Measurements from ENCODE around the gene LTK.
A peak's percentile ranks its signal among the peaks of the same experiment; 100 is the strongest.

The LTK gene

DNA sequence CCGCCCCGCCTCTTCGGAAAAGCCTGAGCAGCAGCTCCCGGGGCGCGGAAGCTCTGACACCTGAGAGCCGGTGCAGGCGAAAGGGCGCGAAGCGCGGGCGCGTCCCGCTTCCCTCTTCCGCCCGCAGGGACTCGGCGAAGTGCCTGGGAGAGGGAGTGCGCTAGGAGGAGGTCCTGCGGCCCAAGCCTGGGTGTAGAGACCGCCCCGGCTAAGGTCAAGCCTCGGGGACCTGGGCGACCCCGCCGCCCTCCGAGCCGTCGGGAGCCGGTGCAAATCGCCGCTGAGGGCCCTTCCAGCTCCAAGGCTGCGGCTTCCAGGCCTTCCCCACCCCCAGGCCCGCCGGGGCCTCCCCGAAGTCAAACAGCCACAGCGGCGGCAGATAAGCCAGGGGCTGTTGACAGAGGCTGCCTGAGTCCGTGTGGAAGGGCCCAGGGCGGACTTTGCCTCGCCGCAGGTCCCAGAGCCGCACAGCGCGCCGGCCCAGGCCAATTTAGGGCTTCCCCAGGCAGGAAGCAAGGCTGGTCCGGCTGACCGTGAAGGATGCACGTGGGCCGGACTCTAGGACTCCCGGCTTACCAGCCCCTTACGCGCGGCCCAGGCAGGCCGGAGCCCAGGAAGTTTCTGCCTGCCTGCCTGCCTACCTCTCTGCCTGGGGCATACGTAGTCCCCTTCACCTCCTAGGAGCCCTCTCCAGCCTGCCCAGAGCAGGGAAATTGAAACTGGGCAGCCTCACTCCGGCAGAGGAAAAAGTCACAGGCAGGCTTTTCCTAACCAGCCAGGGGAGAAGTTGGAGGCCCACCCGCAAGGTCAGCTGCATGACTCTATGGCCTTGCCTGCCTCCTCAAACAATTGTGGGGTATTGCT, 17.7 kb downstream of the LTK start:
- no peak for DNase-seq

DNA sequence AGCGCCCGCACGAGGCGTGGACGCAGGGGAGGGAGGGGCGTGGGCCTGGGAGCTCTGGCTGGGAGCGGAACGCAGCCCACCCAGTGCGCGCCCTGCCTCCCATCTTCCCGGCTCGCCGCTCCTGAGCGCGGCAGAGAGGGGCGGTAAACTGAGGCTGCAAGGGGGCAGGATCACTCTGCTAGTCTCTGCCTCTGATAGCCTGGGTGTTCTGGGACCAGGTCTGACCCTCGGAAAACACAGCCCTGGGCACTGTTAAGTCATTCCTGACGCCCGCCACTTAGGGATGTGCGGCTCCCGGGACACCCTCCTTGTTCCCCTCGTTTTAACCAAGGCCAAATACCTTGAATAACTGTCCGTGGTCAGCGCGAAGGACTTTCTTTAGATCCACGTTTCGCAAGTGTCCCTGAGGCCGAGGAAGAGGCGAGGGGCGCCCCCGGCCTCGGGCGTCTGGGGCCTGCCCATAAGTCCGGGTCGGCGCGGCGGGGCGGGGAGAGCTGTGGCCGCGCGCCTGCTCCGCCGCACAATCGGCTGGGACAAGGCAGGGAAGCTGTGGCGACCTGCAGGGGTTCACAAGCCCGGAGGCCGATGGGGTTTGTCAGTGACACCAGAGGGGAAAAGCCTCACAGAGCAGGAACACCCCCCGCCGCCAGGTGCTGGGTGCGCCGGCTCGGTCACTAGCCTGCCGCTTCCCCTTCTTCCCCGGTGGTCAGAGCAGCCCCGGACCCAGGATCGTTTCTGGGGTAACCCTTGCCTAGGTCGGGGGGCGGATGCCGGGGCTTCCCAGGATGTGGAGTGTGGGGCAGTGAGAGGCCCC, 18.5 kb downstream of the LTK start:
- DNase-seq: peak; percentile 30

DNA sequence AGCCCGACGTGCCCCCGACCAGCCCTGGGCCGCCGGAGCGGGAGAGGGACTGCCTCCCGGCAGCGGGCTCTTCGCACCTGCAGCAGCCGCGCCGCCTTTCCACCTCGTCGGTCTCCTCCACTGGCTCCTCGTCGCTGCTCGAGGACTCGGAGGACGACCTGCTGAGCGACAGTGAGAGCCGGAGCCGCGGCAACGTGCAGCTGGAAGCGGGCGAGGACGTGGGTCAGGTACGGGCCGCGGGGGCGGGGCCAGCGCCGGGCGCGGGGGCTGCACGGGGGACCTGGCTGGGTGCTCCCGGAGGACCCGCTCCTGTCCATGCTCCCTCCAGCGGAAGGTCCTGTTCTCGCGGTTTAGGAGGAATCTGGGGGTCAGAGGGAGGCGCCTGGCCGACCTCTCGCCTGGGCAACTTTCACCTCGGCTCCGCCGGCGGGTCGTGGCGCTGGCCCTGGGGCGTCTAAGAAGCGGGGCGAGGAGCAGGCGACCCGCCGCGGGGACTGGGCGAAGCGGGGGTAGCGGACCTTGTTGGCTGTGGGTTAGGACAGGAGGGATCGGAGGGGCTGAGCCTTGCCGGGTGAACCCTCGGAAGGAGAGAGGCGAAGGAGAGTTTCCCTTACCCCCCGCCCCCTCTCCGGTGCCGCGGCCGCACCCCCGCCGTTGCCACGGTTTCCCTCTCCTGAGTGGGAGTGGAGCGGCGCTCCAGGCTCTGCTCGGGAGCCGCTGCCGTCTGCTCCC, 19.3 kb downstream of the LTK start:
- DNase-seq: peak; percentile 42

DNA sequence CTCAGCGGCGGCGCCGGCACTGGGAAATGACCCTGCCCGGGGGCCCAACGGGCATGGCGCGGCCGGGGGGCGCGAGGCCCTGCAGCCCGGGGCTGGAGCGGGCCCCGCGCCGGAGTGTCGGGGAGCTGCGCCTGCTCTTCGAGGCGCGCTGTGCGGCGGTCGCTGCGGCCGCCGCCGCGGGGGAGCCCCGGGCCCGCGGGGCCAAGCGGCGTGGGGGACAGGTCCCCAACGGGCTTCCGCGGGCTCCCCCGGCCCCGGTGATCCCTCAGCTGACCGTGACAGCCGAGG, 19.8 kb downstream of the LTK start:
- DNase-seq: no peak

DNA sequence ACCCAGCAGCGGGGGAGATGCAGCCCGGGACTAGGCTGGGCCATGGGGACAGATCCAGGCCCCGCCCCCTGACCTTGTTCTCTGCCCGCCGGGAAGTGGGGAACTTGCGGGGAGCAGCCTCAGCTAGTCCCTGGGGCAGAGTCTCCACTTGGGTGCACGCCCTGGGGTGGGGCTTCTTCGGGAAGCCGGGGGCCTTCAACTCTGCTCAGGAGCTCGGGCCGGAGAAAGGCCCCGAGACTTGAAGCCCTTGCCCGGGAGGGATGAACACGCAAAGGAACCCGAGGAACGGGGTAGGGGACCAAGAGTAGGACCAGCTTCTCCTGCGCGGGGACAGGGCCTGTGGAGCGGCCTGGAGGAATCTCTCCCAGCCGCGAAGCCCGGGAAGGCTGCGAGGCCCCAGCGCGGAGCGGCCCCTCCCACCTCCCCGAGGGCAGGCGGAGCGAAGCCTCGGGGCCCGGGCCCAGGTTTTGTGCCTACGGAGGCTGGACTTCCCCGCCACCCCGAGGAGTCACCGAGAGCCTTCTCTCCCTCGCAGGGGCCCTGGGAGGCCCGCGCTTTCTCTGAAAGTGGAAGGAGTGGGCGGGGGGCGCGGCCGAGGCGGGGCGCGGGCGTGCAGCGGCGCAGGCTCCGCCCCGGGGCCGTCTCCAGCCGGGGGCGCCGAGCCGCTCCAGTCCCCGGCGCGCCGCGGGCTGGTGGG, 20.3 kb downstream of the LTK start, which contains the start of gene ITPKA:
Gene ITPKA (plus strand): TSS at position 670 of the 697 bp plus-strand sequence. CDS start 54 bp downstream, outside the sequence.
- peak; percentile 70 for DNase-seq

DNA sequence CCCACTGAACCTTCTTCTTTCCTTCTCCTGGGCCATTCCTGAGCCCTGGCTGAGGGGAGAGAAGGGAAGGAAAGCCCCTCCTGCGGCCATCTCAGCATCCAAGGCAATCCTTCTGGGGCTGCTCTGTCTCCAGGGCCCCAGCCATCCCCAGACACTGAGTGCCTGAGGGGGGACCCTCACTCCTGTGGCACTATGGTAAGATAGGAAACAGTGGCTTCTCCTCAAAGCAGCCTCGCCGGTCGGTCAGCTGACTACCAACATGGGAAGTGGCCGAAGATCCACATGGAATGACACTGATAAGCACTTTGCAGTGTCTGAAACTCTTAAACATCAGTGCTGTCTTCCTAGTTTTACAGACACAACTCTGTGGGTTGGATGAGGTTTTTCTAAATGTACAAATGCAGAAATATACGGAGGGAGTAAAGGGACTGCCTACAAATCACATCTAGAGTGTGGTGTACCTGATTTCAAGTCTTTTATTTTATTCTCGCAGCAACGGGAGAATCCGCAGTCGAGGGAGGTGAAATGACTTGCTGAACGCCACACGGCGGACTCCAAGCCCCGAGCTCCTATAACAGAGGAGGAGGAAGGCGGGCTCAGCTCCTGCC, 20.9 kb downstream of the LTK start:
- no peak for DNase-seq

DNA sequence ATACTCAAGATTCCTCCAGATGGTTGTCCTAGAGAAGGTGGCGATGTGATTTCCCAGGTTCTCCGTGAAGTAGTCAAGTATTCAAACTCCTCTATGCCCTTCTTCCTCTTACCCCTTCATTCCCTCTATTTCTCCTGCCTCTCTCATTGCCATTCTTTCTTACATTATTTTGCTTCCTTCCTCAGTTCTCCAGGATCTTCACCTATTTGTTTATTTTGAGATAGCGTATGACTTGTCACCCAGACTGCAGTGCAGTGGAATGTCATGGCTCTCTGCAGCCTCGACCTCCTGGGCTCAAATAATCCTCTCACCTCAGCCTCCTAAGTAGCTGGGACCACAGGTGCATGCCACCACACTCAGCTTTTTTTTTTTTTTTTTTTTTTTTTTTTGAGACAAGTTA, 21.7 kb downstream of the LTK start:
- DNase-seq: no peak

DNA sequence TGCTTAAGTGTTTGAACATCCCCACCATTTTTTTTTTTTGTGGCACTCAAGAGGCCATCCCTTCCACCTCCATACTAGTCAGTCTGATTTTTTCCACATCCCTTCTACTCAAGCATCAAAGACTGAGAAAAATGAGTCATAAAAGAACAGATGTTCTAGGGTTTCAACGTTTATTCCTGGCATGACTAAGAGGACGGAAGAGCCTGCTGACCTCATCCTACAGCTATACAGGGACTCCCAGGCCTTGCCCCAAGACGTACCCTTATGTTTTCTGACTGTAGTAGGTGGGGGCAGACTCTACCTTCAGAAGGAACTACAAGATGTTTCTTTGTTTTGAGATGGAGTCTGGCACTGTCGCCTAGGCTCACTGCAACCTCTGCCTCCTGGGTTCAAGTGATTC, 23.3 kb downstream of the LTK start:
- no peak for DNase-seq

DNA sequence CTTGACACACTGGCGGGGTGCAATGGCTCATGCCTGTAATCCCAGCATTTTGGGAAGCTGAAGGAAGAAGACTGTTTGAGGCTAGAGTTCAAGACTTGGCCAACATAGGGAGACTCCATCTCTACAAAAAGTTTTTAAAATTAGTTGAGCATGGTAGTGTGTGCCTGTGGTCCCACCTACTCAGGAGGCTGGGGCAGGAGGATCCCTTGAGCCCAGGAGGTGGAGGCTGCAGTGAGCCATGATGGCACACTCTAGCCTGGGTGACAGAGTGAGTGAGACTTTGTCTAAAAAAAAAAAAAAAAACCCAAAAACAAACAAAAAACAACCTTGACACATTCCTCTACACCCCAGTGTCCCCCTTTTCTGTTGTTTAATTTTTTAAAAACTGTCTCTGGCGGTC, 24.0 kb downstream of the LTK start:
- no peak for DNase-seq

DNA sequence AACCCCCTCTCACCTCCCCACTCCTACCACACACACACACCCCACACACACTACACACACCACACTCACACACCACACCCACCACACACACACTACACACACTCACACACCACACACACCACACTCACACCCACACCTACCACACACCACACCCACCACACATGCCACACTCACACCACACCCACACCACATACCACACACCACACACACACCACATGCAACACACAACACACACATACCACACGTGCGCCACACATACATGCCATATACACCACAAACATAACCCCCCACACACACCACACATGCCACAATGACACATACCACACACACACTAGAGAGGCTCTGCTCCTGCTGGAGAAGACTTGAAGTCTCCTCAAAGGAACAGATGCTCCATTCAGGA, 25.8 kb downstream of the LTK start:
- DNase-seq: no peak

DNA sequence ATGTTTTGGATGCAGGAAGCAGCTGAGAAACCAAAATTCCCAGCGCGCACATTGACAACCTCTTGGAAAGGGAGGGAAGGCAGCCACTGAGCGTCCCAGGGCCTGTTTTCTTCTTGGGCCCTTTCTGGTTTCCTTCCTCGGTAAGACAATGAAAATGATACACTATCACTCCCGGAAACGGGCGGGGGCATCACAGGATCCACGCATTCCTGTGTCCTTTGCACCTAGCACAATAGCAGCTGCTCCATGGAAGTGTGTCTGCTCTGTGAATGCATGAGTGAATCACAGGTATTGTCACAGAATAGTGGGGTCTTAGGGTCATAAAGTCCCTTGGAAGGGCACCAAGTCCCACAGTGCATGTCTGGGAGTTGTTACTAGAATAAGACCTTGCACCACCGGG, 26.2 kb downstream of the LTK start:
- no peak for DNase-seq

DNA sequence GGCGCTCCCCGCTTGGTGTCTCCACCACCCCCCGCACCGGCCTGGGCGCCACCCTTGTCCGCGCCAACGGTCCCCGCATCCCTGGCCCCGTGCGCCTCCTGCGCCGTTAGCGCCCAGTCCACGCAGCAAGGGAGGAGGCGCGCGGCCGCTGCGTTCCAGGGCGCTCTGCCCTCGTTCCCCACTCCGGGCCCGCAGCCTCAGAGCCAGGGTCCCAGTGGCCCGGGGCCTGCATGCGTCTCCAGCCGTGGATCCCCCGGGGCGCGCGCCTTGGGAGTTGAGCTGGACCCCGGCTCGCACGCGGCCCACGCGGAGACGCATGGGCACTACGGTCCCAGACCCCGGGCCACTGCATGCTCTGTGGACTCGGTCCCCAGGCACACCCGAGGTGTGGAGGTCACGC, 27.3 kb downstream of the LTK start:
- DNase-seq: no peak

DNA sequence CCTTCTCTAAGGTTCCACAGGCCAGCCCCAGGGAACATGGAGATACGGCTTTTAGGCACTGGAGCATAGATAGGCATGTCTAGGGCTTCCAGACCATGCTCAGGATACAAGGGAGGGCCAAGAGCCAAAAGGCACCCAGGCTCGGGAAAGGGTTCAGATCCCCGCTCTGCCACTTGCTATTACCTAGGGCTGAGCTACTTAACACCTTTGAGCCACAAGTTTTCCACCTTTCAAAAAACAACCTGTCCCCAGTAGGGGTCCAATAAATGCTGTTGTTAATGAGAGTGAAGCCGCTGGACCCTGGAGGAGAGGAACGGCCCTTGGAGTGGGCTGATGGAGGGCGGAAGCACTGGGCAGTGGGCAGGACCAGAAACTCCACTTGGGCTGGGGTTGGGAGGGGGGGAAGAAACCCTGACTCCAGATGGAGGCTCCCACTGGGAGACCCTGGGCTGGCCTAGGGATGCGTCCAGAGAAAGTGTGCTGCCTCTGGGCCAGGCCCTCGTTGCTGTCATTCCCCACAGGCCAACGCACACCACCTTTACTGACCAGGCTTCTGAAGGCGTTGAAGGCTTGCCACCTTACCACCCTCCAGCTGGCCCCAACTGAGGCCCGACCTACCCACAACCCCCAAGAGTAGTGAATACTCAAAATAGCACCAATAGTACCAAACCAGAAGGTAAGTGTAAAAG, 28.5 kb downstream of the LTK start:
- DNase-seq: no peak

DNA sequence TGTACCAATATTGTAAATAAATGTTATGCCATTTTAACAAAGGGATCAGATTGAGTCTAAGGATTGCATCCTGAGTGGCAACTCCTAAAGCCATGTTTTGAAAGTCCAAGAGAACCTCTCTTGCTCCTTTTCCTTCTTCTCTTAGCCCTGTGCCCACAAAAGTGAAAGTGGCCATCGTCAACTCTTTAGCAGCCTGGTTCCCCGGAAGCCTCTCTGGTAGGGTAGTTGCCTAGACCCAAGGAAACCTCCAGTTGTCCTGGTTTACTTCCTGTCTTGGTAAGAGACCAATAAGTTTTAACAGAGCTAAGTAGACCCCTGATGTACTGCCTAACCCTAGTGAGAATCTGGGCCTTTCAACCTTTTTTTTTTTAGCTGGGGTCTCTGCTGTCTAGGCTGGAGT, 30.1 kb downstream of the LTK start:
- no peak for DNase-seq

DNA sequence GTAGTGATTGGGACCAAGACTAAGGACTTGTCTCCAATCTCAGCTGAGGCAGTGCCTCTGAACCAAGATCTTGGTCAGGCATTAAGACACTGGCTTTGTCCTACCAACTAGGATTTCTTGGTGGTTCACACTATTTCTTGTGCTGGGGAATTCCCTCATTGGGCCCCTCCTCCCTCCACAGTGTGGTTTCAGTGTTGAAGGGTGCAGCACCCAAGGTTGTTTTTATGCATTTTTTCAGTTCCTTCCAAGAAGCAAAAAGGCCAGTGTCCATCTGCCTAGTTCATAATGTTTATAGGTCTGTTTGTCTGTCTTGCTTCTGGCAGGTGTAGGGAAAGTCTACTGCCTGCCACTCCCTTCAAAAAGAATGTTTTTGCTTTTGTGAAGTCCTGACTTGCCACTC, 30.5 kb downstream of the LTK start:
- peak; percentile 22 for DNase-seq

DNA sequence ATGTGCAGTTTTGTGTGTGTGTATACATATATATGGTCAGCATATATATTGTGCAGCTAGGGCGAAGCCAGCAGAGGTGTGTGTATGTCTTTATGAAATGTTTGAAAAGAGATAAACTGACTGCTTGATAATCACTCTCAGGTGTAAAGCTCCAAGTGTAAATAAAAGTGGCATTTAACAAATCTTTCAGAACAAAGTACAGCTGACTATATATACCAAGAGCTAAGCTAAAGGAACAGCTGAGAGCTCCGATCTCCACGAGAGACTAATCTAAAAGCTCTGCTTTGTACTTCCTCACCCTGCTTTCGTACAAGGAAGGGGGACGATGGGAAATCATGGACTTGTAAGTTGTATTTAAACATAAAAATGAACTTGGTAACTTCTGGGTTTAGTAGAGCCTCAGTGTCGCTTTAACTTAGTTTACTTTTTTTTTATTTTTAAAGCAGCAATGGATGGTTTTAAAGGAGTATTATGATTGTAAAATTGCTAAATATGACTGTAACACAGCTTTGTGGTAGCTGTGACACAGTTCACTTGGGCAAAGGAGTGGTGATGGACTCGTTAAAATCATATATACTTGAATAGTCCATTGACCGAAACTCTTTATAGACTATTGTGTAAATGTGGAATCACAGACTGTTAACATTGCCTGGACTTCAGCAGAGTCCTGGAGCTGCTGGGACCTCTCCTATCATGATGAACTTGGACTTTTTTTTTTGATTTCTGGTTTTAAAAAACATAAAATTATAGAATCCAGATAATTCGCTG, 31.3 kb downstream of the LTK start:
- no peak for DNase-seq

DNA sequence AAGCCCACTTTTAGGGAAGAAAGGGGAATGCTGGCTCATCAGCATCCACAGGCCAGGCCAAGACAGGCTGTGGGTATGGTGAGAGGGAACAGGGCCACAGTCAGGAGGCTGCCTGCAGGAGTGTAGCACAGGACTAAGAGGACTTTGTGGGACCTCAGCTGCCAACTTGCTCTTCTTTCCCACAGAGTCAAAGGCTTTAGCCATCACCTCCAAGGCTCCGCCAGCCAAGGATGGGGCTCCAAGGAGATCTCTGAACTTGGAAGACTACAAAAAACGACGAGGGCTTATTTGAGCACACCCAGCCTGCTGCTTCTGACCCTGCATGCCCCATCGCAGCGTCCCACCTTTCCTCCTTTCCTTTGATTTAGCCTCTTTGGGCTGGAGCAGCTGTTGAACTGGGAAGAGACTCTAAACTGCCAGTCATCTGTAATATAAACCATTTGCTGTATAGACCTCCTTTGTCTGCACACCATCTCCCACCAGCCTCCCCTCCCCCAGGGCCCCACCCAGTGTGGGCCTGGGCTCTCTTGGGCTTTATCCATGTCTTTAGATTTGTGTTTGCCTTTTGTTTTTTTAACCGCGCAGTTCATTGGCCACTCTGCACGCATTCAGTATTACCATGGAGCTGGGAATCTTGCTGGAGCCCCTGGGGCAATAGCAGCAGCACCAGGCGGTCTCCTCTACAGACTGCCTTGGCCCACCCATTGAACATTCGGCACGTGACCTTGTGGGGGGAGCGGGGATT, 33.1 kb downstream of the LTK start:
- no peak for DNase-seq

DNA sequence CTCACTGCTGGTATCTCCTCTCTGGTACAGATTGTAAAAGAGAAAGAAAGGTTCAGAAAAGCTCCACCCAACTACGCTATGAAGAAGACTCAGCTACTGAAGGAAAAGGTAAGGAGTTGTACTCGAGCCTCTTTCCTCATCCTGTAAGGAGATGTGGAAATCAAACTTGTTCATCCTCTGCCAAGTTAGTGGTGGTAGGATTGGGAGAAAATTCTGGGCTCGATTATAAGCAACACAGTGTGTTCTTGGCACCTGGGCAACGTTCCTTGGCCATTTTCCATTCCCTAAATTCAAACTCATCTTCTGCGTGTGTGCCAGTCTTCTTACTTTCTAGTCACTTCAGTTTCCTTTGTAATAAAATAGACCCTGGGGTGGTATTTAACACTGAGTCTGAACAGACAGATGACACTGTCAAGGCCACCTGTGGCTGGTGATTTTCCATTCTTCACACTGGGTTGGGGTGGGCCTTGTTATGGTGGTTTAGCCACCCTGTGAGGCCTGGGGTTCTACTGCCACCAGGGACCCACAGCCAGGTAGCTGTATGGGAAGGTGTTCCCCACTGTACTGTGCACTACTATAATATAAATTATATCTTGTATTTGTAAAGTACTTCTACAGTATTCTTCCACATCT, 37.1 kb downstream of the LTK start:
- DNase-seq: no peak

DNA sequence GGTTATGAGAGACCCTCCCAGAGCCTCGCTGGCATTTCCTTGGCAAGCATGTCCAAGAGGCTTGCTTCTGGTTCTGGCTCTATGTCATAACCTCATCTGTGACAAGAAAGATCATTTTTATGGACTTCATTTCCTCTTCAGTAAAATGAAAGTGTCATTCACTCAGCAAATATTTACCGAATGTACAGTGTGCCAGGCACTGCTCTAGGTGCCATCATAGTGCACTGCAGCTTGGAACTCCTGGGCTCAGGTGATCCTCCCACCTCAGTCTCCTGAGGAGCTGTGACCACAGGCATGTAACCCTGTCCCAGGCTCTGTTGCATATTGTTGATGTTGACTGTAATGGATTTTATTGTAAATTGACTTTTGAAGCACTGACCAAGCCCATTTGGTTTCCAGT, 38.7 kb downstream of the LTK start:
- no peak for DNase-seq

DNA sequence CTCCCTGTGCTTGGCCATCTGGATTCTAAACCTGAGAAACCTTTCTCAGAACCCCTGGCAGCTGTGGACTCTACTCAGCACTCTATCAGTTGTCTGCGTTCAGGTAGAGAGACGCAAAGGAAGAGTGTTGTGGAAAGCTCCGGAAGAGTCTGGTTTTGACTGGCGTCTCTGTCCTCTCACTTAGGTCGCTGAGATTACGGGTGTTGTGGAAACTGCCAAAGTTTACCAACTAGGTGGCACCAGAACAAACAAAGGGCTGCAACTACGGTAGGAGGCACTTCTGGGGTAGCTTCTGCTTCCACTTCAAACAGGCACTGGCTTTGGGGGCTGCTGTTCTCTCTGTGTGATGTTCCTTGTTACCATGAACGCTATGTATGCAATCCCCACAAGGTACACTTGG, 39.2 kb downstream of the LTK start:
- DNase-seq: no peak
